GM19025 (cell line): ENCODE data around the gene DOCK7.
"Not testable (repeated sequence)": the region's sequence is repeated elsewhere in the genome, so short reads cannot be mapped to it uniquely, and the experiment has no call there.

ENCODE experiments used
- ATAC-seq: cut with Tn5 transposase; IDR thresholded peaks from one replicate; pipeline ENCODE4 v1.9.1; 2021; ENCODE audit warnings: mild to moderate bottlenecking, low read depth, moderate library complexity; ENCODE audit not compliant: unreplicated experiment

Gene DOCK7, protein sequence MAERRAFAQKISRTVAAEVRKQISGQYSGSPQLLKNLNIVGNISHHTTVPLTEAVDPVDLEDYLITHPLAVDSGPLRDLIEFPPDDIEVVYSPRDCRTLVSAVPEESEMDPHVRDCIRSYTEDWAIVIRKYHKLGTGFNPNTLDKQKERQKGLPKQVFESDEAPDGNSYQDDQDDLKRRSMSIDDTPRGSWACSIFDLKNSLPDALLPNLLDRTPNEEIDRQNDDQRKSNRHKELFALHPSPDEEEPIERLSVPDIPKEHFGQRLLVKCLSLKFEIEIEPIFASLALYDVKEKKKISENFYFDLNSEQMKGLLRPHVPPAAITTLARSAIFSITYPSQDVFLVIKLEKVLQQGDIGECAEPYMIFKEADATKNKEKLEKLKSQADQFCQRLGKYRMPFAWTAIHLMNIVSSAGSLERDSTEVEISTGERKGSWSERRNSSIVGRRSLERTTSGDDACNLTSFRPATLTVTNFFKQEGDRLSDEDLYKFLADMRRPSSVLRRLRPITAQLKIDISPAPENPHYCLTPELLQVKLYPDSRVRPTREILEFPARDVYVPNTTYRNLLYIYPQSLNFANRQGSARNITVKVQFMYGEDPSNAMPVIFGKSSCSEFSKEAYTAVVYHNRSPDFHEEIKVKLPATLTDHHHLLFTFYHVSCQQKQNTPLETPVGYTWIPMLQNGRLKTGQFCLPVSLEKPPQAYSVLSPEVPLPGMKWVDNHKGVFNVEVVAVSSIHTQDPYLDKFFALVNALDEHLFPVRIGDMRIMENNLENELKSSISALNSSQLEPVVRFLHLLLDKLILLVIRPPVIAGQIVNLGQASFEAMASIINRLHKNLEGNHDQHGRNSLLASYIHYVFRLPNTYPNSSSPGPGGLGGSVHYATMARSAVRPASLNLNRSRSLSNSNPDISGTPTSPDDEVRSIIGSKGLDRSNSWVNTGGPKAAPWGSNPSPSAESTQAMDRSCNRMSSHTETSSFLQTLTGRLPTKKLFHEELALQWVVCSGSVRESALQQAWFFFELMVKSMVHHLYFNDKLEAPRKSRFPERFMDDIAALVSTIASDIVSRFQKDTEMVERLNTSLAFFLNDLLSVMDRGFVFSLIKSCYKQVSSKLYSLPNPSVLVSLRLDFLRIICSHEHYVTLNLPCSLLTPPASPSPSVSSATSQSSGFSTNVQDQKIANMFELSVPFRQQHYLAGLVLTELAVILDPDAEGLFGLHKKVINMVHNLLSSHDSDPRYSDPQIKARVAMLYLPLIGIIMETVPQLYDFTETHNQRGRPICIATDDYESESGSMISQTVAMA (N-terminal part only)

DNA sequence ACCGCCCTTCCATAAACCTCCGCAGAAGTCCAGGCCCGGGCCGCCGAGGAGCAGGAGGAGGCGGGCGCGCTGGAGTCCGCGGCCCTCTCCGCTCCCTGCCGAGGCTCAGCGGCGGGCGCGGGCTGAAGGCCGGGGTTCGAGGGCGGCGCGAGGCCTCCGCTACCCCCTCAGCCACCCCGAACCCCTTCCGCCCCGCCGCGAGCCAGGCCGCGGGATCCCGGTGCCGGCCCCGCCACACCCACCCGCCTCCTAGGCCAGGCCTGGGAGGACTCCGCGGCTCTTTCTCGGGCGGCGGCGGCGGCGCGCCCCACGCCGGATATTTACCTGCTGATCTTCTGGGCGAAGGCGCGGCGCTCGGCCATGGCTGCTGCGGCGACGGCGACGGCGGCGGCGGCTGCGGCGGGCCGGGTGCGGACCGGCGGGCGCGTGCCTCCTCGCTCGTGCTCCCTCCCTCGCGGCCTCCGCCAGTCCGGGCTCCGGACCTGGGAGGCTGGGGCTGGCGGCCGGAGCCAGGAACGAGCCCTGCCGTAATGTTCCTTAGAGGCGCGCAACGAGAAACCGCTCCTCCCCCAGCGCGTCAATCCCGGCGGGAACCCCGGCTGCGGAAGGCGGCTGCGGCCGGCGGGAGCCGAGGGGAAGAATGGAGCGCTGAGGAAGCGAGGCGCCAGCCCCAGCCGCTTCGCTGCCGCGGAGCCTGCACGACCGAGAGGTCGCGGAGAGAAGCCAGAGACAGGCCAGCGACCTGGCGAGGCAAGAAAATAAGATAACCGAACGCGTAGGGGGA is at the start of gene DOCK7:
Gene DOCK7 (minus strand): TSS at position 484 of the 784 bp plus-strand sequence. CDS start 122 bp downstream, at position 362.
- peak; percentile 81 for ATAC-seq

DNA sequence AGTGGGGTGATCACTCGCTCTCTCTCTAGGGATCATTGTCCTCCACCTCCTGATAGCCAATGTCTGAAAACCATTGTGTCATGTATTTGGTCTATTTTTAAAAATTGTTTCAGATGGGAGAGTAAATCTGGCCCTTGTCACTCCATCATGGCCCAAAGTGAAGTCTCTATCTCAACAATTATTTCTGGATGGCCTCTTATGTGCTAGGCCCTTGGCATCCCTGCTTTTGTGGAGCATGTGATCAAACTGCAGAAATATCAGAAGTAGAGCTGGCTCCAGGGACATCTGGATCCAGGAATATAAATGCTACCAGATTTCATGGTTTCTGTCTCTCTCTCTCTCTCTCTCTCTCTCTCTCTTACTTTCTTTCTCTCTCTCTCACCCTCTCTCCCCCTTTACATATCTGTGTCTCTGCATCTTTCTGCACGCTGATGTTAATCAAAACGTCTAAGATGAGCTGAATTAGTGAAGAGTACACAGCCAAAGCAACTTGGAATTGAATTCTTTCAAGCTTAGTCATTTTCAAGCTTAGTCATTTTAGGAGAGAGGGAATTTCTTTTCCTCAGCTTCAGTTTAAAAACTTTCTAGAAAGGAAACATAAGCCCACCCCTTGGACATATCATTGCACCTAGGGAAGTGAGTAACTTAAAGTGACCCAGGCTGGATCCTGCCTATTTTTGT is 47.4 kb upstream of the DOCK7 start:
- no peak for ATAC-seq

DNA sequence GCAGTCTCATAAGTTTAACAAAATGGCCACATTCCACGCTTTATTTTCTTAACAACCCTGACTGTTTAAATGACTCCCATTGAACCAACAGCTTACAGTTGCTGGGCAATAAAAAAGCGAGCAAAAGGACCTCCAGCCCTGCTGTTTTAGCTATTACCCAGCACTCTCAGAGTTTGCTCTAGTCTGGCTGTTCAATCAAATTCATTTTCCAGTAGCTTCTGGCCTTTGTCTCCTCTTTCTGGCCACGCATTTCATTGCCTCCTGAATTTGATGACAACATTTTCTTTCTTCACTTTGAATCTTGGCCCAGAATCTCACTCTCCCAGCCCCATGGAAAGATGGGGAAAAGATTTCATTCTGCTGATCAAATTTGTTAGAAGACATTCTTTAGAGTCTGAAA is 44.1 kb upstream of the DOCK7 start:
- no peak for ATAC-seq

GRCh38 chr1:62728963-62729362 is 40.8 kb upstream of the DOCK7 start:
- ATAC-seq, result no peak

GRCh38 chr1:62727656-62728407 is 39.6 kb upstream of the DOCK7 start:
- no peak for ATAC-seq

GRCh38 chr1:62726011-62726442 is 37.8 kb upstream of the DOCK7 start:
- no peak for ATAC-seq

- ATAC-seq, result no peak
These were observed 37.1 kb upstream of the DOCK7 start for GRCh38 chr1:62725255-62725654.

- ATAC-seq, result no peak
These were observed 36.2 kb upstream of the DOCK7 start for GRCh38 chr1:62724430-62724829.

DNA sequence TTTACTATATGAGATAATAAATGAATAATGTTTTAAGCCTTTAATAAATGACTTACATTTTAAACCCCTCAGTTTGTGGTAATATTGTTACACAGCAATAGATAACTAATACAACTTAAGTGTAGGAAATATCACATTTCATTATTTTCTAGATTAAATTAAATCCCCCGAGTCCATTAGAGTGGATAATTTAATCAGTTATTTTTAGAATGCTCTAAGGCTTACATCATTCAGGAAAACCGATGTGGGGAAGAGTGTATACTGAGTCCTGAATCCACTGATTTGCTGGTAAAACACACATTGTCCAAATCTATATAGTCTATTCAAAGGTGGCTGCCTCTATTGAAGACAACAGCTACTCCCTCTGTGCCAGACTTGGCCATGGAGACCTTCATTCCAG is 35.7 kb upstream of the DOCK7 start:
- ATAC-seq, result no peak

GRCh38 chr1:62722796-62723195 is 34.6 kb upstream of the DOCK7 start:
- peak; percentile 57 for ATAC-seq

DNA sequence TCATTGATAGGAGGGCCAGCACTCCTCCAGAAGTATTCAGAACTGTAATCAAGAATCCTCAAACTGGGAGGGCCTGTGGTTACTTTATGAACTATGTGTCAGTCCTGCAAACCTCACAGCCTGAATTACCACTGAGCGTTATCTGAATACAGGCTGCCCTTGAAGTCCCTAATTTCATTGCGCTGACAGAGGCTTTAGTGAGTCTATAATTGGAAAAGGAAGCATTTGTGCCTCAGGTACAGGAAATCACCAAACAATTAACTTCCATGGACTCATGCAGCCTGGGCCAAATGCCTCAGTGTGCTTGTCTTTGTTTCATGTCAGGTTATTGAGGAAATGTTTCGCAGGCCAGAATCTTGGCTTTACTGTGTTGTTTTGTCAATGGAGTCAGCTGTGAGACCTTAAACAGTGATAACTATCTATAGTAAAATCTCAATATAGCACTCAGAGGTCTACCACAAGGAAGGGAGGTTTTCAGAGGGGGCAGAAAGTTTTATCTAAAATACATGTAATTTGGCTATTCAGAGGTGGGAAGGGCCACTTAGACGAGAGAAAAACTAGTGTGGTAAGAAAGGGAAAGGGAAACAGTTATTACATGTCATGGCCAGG is 32.9 kb upstream of the DOCK7 start:
- ATAC-seq, result no peak

DNA sequence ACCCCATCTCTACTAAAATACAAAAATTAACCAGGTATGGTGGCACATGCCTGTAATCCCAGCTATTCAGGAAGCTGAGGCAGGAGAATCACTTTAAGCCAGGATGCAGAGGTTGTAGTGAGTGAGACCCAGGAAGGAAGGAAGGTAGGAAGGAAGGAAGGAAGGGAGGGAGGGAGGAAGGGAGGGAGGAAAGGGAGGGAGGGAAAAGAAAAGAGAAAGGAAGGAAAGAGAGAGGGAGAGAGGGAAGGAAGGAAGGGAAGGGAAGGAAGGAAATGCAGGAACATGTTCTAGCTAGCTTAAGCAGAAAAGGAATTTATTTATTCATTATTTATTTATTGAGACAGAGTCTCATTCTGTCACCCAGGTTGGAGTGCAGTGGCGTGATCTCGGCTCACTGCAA is 30.2 kb upstream of the DOCK7 start:
- ATAC-seq, result not testable (repeated sequence)

GRCh38 chr1:62717483-62717882 is 29.3 kb upstream of the DOCK7 start:
- no peak for ATAC-seq

DNA sequence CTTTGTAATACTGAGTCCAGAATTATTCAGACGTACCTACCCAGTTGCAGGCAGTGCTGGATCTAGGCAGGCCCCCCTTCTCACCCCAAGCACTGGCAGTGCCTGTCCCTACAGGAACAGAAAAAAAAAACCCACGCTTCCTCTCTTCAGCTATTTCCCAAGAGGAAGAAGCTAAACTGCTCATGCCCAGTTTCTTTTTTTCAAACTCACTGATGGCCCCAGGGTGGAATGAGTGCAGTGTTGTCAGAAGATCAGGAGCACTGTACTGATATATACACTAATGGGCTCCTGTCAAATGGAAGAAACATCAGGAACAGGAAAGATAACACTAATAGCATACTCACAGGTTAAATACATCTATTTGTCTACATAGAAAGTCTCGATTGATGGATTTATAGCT is 28.2 kb upstream of the DOCK7 start:
- no peak for ATAC-seq

DNA sequence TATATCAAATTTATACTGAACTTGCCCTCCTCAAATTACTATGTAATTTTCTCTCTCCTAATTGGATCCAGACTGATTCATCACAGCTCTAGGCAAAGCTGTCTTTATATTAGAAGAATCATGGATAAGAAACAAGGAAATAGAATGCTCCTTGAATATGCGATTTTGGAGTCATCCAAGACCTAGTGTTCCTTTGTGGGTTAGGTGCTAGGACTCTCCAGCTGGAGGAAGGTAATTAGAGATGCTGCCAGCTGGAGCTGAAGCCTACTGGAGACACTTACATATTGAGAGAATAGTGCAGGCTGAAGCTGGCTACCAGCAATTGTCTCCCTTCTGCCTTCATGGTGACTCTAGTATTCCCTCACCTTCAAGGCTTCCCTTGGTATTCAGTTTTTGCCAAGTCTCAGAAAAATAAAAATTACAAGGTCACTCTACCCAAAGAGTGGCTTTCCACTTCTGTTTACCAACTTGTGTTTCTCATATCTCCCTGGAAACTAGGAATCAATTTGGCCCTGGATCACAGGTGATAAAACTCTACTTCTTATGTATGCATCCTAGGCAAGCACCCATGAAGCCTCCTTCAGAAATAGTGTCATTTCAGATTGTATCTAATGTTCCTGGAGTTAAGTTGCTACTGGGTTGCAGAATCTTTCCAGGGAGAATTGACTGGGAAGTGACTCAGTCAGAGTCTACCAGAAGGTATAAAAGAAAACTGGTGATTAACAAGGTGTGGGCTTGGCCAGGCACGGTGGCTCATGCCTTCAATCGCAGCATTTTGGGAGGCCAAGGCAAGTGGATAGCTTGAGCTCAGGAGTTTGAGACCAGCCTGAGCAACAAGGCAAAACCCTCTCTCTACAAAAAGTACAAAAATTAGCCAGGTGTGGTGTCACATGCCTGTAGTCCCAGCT is 24.4 kb upstream of the DOCK7 start:
- no peak for ATAC-seq

DNA sequence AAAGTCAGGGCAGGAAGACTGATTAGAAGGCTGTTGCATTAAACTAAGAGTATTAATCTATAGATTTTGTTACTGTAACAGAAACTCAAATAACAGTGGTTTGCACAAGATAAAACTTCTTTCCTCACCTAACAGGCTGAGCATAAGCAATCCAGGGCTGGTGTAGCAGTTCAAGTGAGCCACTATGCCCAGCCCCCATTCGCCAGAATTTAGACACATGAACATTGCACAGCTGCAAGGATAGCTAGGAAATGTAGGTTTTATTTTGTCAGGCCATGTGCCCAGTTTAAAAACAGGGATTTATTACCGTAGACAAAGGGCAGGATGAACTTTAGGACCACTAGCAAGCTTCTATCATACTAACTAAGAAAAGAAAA is 19.5 kb upstream of the DOCK7 start:
- ATAC-seq, result no peak
